SKM-1 treated with dmso at 0.1 percent for 144 hours (cell line): Measurements from ENCODE around the gene NBEA.
"Not testable (repeated sequence)": the region's sequence is repeated elsewhere in the genome, so short reads cannot be mapped to it uniquely, and the experiment has no call there.

Source experiments
- DNase-seq: peaks from one replicate; lab custom pipeline; 2025; ENCODE audit not compliant: unreplicated experiment; lab: John Stamatoyannopoulos, UW

The NBEA gene, protein sequence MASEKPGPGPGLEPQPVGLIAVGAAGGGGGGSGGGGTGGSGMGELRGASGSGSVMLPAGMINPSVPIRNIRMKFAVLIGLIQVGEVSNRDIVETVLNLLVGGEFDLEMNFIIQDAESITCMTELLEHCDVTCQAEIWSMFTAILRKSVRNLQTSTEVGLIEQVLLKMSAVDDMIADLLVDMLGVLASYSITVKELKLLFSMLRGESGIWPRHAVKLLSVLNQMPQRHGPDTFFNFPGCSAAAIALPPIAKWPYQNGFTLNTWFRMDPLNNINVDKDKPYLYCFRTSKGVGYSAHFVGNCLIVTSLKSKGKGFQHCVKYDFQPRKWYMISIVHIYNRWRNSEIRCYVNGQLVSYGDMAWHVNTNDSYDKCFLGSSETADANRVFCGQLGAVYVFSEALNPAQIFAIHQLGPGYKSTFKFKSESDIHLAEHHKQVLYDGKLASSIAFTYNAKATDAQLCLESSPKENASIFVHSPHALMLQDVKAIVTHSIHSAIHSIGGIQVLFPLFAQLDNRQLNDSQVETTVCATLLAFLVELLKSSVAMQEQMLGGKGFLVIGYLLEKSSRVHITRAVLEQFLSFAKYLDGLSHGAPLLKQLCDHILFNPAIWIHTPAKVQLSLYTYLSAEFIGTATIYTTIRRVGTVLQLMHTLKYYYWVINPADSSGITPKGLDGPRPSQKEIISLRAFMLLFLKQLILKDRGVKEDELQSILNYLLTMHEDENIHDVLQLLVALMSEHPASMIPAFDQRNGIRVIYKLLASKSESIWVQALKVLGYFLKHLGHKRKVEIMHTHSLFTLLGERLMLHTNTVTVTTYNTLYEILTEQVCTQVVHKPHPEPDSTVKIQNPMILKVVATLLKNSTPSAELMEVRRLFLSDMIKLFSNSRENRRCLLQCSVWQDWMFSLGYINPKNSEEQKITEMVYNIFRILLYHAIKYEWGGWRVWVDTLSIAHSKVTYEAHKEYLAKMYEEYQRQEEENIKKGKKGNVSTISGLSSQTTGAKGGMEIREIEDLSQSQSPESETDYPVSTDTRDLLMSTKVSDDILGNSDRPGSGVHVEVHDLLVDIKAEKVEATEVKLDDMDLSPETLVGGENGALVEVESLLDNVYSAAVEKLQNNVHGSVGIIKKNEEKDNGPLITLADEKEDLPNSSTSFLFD (N-terminal part only)

DNA sequence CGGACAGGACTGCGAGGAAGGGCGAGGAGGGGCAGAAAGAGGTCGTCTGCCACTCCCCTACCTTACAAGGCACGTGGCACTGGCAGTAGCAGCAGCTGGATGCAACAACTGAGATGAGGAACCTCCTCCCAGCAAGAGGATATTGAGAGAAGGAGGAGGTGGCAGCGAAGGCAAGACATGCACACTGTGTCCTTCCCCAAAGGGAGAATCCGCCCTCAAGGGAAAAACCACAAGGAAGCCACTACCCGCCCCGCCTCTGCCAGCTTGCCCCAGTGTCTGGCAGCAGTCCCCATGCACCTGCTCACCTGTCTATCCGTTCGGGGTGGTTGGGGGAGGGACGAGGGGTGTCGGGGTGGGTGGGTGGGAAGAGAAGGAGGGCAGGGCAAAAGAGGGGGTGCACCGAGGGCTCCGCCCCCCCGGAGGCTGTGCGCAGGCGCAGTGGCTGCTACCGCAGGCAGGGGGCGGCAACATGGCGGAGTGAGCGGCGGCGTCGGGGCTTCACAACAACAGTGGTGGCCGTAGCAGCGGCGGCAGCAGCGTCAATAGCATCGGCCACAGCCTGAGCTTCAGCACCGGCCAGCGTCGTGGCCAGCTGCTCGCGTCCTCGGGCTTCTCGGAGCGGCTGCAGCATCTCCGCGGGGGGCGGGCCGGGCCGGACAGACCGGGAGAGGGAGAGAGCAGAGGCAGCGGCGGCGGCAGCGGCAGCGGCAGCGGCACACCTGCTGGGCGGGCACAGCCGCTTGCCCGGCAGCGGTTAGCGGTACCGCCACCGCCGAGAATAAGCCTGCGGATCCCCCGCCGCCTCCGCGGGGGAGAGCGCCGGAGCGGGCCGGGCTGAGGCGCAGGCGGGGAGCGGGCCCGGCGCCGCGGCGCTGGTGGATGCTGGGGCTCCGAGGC, at the start of gene NBEA:
Gene NBEA, plus strand, starts transcription at position 436 of the 897 bp plus-strand sequence. CDS start 551 bp downstream, outside the sequence.
- peak; percentile 88 for DNase-seq

DNA sequence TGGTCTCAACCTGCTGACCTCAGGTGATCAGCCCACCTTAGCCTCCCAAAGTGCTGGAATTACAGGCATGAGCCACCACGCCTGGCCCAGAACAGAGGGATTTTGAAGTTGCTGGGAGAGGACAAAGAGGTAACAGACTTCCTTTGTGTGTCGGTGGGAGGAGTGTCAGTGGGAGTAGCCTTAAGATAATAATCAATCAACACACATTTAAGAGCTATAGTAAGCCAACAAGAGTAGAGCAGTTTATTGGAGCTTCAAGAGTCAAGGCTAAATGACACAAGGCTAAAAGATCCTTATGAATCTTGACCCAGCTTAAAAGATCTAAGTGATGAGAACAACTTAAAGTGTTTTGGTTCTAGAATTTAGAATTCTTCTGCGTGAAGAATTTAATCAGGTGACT, 47.3 kb upstream of the NBEA start:
- no peak for DNase-seq

DNA sequence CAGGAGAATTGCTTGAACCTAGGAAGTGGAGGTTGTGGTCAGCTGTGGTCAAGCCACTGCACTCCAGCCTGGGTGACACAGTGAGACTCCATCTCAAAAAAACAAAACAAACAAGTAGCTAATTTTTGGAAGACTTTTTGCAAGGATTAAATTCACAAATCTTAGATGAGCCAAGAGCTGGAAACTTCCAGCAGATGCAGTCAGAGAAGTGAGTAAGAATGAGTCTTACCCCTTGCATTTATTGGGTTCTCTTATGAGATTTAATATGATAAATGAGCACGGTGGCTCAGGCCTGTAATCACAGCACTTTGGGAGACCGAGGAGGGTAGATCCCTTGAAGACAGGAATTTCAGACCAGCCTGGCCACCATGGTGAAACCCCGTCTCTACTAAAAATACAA, 44.9 kb upstream of the NBEA start:
- DNase-seq, result no peak

DNA sequence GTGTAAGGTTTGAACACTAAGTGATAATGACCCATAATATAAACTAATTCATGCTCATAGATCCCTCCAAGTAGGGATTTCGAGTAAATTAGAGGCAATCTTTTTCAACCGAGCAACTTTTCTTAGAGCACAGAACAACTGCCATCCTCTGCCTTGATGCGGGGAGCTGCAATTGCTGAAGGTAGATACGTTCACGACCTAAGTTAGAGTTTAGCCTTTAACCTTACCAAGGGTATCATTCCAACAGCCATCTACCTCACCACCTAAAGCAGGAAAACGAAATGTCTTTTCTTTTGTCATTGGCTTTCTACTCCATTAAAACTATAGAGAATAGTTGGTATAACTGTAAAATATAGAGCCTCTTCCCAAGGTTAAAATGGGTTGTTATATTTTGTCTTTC, 42.2 kb upstream of the NBEA start:
- no peak for DNase-seq

DNA sequence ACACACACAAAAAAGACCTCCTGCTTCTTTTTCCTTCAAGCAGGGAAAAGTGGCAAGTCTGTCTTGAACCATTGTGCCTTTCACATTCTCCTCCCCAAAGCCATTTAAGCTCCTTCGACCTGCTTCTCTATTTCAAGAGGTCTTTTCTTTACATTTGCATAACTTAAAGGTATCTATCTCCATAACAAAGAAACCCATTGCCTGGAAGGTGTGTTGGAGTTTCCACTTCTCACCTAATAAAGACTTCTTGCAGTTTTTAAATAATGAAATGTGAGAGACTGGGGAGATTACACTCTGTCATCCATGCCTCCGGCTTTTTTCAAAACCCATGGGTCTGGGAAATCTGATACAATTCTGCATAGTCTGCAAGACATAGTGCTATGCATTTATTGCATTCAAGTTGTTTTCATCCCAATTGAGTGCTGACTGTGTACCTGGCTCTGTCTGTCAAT, 41.8 kb upstream of the NBEA start:
- no peak for DNase-seq

DNA sequence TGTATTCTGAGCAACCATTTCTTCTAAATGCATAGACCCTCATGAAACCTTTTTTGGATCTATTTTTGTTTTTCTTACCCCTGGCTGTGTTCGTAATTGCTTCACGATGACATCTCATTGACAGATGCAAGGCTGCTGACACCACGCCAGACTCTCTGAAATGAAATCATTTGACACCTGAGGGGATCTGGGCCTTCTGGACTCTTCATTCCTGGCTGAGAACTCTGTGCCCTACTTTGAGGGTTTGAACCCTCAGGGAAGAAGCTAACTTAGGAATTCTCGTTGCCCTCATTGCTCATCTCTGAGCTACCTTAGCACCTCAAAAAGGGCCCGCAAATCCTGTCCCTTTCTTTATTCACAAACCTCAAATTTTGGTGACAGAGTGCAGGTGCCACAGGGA, 40.5 kb upstream of the NBEA start:
- no peak for DNase-seq

DNA sequence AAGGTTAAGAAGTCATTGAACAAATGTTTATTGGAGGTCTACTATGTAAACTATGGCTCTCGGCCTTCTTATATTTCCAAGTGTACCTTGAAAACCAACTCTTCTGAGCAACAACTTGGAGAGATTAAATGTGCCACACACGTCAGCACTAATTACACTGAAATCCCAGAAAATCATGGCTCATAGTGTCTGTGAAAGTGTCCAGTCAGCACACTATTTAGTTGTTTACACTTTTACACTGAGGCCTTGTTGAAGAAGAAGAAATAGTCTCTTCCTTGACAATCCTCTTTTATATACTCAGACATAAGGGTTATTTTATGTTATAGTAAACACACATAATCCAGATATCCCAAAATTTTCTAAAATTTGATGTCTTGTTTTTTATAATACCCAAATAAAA, 30.9 kb upstream of the NBEA start:
- no peak for DNase-seq

DNA sequence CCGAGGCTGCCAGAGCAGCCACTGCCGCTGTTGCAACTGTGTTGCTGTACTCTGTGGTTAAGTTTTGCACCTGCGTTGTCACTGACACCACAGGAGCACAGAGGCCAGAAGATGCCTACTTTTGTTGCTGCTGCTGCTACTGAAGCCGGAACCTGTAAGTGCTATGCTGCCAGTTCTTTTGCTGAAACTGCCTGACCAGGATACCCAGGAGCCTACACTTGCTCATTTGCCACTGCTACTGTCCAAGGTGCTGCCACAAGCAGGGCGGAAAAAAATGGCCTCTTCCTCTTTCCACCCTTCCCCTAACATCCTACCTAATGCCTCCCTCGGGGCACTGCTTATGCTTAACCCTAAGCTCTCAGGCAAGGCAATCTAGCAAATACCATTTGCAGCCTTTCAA, 29.0 kb upstream of the NBEA start:
- DNase-seq, result no peak

DNA sequence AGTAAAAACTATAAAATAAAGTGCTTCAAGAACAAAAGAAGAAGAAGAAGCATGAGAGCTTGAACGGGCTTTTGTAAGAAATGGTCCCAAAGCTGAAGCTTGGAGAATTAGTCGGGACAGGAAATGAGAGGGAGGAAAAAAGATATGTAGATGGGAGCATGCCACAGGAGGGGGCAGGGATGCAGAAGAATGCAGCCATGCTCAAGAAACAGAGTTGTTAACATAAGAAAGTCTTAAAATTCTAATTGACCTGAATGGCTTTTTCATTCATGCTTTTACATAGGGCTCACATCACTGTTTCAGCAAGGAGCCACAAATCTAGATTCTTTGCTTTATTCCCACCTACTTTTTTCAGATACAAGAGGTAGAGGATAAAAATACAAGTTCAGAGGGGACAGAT, 27.7 kb upstream of the NBEA start:
- DNase-seq, result no peak

DNA sequence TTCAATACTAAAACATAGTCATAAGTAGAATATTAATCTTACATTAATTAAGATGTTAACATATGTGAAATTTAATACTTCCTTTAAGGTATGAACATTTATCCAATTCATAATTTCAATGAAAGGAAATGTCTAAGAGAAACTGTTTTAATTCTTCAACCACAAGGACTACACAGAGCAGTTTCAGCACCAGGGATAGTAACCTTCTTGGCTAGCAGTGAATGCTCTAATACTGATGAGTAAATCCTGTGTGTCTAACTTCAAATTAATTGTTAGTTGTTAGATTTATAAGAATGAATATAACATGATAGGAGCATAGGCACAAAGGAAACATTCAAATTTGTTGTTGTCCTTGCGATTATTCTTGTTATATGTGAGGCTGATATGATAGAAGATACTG, 15.6 kb upstream of the NBEA start:
- DNase-seq, result no peak

DNA sequence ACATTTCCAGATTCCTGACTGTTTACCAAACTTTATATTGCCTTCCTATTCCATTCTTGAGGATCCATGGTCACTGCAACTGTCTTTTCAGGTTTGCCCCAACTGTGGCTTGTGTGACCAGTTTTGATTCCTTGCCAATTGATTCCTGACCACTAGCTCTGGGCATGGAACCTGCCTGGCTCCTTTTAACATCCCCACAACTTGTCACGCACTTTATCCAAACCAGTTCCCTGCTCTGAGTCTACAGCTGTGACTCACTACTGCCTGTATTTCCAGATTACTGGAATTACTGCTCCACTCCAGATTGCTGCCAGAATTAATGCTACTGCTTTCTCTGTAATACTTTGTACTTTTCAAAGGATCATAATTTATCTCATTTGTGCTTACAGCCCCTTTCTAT, 13.4 kb upstream of the NBEA start:
- DNase-seq, result not testable (repeated sequence)

DNA sequence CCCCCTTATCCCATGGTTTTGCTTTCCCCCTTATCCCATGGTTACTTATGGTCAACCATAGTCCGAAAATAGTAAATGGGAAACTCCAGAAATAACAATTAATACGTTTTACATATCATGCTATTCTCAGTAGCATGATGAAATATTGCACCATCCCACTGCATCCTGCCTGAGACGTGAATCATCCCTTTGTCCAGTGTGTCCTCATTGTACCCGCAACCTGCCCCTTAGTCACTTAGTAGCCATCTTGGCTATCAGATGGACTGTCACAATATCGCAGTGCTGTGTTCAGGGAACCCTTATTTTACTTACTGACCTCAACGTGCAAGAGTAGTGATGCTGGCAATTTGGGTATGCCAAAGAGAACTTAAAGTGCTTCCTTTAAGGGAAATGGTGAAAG, 10.5 kb upstream of the NBEA start:
- no peak for DNase-seq

DNA sequence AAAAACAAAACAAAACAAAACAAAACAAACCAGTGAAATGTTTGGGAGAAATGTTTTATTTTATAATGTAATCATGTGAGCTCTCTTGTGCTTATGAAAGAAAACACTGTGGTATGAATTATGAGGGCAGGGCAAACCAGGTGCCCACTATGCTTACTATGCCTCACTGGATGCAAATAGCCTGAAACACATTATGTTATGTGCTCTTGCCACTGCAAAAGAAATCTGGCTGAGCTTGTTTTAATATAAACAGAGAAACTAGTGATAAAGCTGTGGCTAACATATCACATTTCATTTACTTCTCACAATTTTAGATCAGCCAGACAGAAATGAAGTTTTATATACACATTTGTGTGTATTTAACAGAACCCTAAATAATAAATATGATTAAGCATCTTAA, 8.7 kb upstream of the NBEA start:
- no peak for DNase-seq

DNA sequence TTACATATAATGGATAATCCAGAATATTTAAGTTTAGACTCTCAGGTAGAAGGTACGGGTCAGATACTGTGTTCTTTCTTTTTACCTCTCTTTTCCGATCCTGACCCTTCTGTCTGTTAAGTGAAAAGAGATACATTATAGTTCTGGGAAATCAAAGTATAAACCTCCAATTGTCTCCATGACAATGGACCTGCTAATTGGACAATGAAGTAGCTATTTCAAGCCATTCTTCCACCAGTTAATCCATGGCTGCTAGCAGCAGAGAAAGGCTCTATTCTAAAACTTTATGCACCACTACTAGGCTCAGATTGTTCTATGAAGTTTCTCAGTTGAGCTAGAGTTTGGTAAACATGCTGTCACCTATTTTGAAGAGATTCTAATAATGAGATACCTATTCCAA, 8.3 kb upstream of the NBEA start:
- no peak for DNase-seq

DNA sequence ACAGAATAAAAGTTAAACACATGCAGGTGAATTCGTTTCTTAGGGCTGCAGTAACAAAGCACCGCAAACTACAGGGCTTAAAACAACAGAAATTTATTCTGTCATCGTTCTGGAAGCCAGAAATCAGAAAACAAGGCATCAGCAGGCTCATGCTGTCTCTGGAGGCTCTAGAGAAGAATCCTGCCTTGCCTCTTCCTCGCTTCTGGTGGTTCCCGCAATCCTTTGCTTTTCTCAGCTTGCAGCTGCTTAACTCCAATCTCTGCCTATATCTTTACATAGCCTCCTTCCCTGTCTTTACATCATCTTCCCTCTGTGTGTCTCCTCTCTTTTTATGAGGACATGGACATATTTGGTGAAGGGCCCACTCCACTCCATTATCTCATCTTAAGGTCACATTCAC, 6.2 kb upstream of the NBEA start:
- DNase-seq, result no peak

DNA sequence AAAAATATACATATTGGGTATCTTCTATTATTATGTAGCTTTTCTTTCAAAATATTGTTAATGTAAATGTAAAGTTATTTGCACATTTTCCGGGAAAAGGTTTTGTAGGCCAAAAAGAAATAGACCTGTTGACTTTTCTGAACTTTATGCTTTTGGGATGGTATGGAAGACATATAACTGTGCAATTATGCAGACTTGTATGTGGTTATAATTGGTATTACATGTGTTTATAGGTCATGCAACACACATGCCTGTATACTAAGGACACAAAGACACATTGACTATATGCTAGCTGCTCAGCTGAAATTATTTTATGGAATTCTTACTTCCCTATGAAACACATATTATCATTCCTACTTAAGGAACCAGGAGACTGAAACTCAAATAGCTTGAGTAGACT, 2.3 kb upstream of the NBEA start:
- DNase-seq, result no peak

DNA sequence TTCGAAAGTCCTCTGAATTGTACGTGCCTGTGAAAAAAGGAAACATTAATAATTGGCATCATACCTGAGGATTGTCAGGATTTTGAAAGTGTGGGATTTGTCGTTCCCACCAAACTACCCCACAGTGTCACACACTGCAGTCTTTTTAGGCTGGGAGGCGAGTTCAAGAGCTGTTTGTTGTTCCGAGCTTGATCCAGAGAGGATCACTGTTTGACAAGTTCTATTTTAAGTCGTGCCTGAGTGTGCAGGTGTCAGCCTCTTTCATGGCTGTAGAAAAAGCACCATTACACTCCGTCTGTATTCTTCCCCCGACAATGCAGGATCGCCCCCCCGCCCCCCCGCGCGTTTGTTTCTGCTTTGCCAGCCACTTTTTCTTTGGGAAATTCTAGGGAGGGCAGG, 635 bp upstream of the NBEA start:
- no peak for DNase-seq

DNA sequence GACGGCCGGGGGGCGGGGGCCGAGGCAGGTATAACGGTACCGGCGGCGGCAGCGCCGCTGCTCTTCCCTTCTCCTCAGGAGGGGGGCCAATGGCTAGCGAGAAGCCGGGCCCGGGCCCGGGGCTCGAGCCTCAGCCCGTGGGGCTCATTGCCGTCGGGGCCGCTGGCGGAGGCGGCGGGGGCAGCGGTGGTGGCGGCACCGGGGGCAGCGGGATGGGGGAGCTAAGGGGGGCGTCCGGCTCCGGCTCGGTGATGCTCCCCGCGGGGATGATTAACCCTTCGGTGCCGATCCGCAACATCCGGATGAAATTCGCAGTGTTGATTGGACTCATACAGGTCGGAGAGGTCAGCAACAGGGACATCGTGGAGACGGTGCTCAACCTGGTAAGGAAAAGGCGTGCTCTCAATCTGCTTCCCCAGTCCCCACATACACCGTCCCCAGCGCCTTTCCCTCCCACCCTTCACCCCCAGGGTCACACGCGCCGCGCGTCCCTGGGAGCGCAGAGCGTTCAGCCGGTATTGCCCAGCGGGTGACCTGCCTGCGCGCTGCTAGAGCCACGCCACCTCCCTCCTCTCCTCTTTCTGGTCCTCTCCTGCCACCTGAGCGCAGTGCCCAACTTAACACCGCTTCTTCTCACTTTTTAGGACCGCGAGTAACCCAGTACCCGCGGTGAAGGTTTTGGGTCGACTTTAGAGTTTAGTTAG, 814 bp downstream of the NBEA start:
- DNase-seq, result peak; percentile 14

DNA sequence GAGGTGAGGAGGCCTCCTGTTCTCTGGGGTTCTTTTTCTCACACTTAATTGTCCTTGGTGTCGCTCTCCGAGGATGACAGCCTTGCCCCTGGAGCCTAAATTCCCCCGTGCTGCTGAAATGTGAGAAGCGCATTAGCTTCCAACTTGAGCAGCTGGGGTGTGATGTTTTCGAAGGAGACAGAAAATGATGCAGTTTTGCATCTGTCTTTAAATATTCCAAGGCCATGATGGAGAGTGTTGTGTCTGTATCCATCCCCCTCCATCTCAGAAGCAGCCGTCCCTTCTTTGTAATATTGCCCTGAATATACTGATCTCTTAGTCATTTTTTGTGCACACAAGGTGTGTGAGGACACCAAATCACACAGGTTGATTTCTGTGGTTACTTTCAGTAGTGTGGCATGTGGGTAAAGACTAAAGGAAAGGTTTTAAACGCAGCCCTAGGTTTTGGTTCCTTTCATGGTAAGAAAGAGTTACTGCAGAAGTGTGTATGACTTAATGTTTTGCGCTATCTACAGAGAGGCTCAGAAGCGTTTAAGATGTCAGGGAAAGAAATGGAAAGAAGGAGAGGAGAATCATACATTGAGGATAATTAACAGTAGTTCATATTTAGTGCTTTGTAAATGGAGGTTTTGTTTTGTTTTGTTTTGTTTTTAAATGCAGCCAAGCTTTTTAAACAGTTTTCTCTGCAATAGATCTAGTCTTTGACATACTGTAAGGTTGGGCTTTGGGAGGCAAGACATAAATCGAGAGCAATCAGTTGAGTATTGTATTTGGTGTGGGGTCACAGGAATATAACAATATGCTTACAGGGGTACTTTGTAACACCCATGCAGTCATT, 1.6 kb downstream of the NBEA start:
- no peak for DNase-seq
